Duodenal mucosa (tissue), 2 donors: ENCODE results near the gene HYOU1.
A peak's percentile ranks its signal among the peaks of the same experiment; 100 is the strongest.

Experiments used
- H3K27ac ChIP-seq: one replicate; pipeline ENCODE4 v1.7.0; 2013; ENCODE audit warnings: low read depth, low read length
- H3K27me3 ChIP-seq, 2 donors: one replicate each; pipeline ENCODE4 v1.7.0; 2013; ENCODE audit warnings: low read length in 2 of 2, control low read depth in 1 of 2; ENCODE audit not compliant: insufficient read depth in 2 of 2, control insufficient read depth in 1 of 2
- H3K36me3 ChIP-seq, 2 donors: one replicate each; pipeline ENCODE4 v1.7.0; 2013; ENCODE audit warnings: low read length in 2 of 2, control low read depth in 1 of 2; ENCODE audit not compliant: insufficient read depth in 2 of 2, control insufficient read depth in 1 of 2
- H3K4me1 ChIP-seq, 2 donors: one replicate each; pipeline ENCODE4 v1.7.0; 2013; ENCODE audit warnings: low read length in 2 of 2, control low read depth in 1 of 2; ENCODE audit not compliant: insufficient read depth in 2 of 2, control insufficient read depth in 1 of 2
- H3K4me3 ChIP-seq, 2 donors: one replicate each; pipeline ENCODE4 v1.7.0; 2013; ENCODE audit warnings: low read length in 2 of 2, low read depth in 1 of 2
- H3K9ac ChIP-seq, 2 donors: one replicate each; pipeline ENCODE4 v1.7.0; 2013; ENCODE audit warnings: low read length in 2 of 2, low read depth in 1 of 2
- H3K9me3 ChIP-seq, 2 donors: one replicate each; pipeline ENCODE4 v1.7.0; 2013; ENCODE audit warnings: low read length in 2 of 2, control low read depth in 1 of 2; ENCODE audit not compliant: control insufficient read depth in 1 of 2

HYOU1 gene

DNA sequence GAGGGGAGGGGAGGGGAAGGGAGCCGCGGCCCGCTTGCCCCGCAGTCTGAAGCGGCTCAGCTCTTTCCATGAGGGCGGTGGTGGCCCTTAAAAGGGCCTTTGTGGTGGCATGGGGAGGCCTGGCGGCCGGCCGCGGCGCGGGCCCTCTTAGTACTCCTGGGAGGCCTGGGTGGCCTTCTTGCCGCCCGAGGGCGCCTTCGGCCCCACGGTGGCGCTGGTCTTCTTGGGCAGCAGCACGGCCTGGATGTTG lies 37.7 kb upstream of the HYOU1 start:
- Histone ChIP-seq H3K4me3 (peak overlapping the region; percentile 79 to 85), H3K27ac (peak overlapping the region; percentile 81)

DNA sequence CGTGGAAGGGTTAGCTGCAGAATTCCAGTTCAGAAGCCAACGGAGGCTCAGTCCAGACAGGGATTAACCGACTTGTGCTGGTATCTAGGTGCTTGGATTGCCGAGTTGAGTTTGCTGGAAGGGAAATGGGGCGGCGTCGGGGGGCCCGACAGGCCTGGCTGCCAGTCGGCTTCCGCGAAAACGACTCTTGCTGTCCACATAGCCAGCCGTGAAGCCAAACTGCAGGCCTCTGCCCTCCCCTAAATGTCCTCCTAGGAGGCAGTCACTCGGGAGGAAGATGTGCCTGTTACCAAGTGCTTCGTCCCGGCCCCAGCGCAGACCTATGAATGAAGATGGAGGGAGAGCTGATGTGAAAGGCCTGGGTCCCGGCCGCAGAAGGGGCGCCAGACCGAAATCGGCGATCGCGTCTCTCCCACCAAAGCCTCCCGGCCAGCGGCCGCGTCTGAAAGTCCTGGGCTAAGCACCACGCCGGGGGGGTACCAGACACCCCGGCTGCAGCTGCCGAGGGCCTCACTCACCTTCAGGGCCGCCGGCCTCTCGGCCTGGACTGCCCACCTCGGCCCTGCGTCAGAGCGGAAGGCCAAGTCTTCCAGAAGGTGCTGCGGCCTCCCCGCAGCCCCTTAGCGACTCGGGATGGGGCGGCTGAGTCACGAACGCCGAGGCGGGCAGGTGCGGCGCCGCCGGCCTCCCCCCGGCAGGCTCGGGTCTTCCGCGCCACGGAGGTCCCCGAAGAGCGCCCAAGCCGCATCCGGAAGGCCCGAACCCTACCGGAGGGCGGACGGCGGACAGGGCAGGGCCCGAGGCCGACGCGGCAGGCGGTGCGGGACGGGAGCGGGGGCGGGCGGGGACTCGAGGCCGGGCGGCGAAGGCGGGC lies 37.2 kb upstream of the HYOU1 start:
- Histone ChIP-seq H3K9me3 (no peaks in the 10 kb centered on the region), H3K36me3 (peaks cover 12 to 36% of the 10 kb centered on the region in 2 donors), H3K27me3 (no peaks in the 10 kb centered on the region), H3K9ac (peak overlapping the region; percentile 80 to 84), H3K4me3 (peak overlapping the region; percentile 79 to 85), H3K4me1 (peaks cover 17 to 20% of the 10 kb centered on the region in 2 donors), H3K27ac (peak overlapping the region; percentile 81)

More for the DNA sequence above, 37.7 kb upstream of the HYOU1 start:
- Histone ChIP-seq H3K9me3 (no peaks in the 10 kb centered on the region), H3K4me1 (peaks cover 17 to 20% of the 10 kb centered on the region in 2 donors), H3K36me3 (peaks cover 12 to 36% of the 10 kb centered on the region in 2 donors), H3K9ac (peak overlapping the region; percentile 80 to 84), H3K27me3 (no peaks in the 10 kb centered on the region)

- Histone ChIP-seq H3K9ac (peak overlapping the region; percentile 80 to 84), H3K27me3 (no peaks in the 10 kb centered on the region), H3K9me3 (no peaks in the 10 kb centered on the region), H3K36me3 (peaks cover 12 to 33% of the 10 kb centered on the region in 2 donors), H3K4me3 (peak overlapping the region; percentile 79 to 85), H3K4me1 (peaks cover 17 to 20% of the 10 kb centered on the region in 2 donors), H3K27ac (no peak overlapping the region)
Observed at GRCh38 chr11:119092880-119093842, 36.2 kb upstream of the HYOU1 start.

DNA sequence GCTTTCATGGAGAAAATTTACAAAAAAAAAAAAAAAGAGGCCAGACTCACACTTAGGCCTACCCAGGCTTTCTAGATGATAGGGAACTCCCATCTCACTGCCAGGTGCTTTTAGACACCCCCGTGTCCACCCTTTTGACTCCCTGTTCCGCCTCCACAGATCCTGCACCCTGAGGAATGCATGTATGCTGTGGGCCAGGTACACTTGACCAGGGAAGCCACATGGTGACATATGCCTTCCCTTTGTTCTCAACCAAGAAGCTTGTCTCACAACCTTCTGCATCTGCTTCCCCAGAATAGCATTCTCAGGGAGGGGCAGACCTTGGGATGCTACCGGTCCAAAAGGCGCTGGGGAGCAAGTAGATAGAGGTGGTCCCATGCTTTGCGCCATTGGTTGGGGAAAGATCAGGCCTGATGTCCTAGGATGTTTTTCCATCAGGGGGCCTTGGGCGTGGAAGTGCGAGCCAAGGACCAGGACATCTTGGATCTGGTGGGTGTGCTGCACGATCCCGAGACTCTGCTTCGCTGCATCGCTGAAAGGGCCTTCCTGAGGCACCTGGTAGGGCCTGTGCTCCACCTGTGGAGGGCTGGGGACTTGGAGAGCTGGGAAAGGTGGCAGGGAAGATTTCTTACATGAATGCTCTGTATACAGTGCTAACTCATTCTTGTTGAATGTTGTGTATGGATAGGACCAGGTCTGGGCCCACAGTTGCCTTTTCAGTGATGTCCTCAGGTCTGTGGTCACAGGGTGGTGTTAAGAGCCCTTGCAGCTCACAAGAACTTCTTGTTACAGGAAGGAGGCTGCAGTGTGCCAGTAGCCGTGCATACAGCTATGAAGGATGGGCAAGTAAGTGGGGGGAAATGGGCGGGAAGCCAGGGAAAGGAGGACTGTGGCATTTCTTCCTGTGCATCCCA lies 35.2 kb upstream of the HYOU1 start:
- Histone ChIP-seq H3K4me1 (peaks cover 24 to 27% of the 10 kb centered on the region in 2 donors), H3K4me3 (peak overlapping the region in 1 of 2 donors; percentile 79), H3K9ac (peak overlapping the region; percentile 80 to 84), H3K27ac (no peak overlapping the region), H3K36me3 (peaks cover 7 to 24% of the 10 kb centered on the region in 2 donors), H3K27me3 (no peaks in the 10 kb centered on the region), H3K9me3 (no peaks in the 10 kb centered on the region)

- Histone ChIP-seq H3K27ac (no peak overlapping the region), H3K9ac (no peak overlapping the region), H3K36me3 (peaks cover 0 to 14% of the 10 kb centered on the region in 2 donors), H3K9me3 (no peaks in the 10 kb centered on the region), H3K4me1 (peaks cover 28 to 29% of the 10 kb centered on the region in 2 donors), H3K4me3 (no peak overlapping the region), H3K27me3 (no peaks in the 10 kb centered on the region)
Observed at GRCh38 chr11:119091178-119091577, 34.2 kb upstream of the HYOU1 start.

DNA sequence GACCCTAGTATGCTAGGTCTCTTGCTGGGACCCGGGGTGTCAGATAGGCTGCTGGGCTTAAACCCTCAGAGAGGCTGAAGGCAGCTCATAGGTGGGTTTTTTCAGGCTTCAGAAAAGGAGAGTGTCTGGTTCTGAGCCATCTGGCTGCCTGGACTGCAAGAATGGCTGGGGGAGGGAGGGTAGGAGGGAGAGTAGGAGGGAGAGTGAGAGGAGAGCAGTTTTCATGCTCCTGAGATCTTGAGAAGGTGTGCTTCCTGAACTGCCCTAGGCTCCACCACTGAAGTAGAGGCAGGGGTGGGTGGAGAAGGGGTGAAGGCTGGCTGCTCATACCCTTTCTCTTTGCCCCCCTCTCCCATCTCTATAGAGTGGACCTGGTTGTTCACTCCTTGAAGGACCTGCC lies 32.3 kb upstream of the HYOU1 start:
- no peak overlapping the region for H3K27ac ChIP-seq
- H3K4me3 ChIP-seq: no peak overlapping the region

GRCh38 chr11:119088406-119088805 lies 31.4 kb upstream of the HYOU1 start:
- Histone ChIP-seq H3K36me3 (peaks cover 0 to 14% of the 10 kb centered on the region in 2 donors), H3K9me3 (no peaks in the 10 kb centered on the region), H3K9ac (no peak overlapping the region), H3K27me3 (no peaks in the 10 kb centered on the region), H3K4me1 (peaks cover 34 to 38% of the 10 kb centered on the region in 2 donors), H3K27ac (no peak overlapping the region), H3K4me3 (no peak overlapping the region)

More for the DNA sequence above, 32.3 kb upstream of the HYOU1 start:
- Histone ChIP-seq H3K9me3 (no peaks in the 10 kb centered on the region), H3K4me1 (peaks cover 38 to 40% of the 10 kb centered on the region in 2 donors), H3K9ac (no peak overlapping the region), H3K27me3 (no peaks in the 10 kb centered on the region), H3K36me3 (peaks cover 0 to 14% of the 10 kb centered on the region in 2 donors)

GRCh38 chr11:119087747-119088241 lies 30.8 kb upstream of the HYOU1 start:
- Histone ChIP-seq H3K27me3 (no peaks in the 10 kb centered on the region), H3K4me1 (peaks cover 28 to 32% of the 10 kb centered on the region in 2 donors), H3K9ac (no peak overlapping the region), H3K27ac (no peak overlapping the region), H3K36me3 (peaks cover 0 to 8% of the 10 kb centered on the region in 2 donors), H3K9me3 (no peaks in the 10 kb centered on the region), H3K4me3 (no peak overlapping the region)

- no peak overlapping the region for H3K9ac ChIP-seq
- peaks cover 0 to 9% of the 10 kb centered on the region in 2 donors for H3K36me3 ChIP-seq
- H3K27me3 ChIP-seq: no peaks in the 10 kb centered on the region
- H3K4me1 ChIP-seq: peaks cover 21 to 26% of the 10 kb centered on the region in 2 donors
- H3K9me3 ChIP-seq: no peaks in the 10 kb centered on the region
- H3K27ac ChIP-seq: no peak overlapping the region
- H3K4me3 ChIP-seq: no peak overlapping the region
Observed at GRCh38 chr11:119087123-119087522, 30.1 kb upstream of the HYOU1 start.
